ENCODE results near the gene SUCLG2.

The SUCLG2 gene

GRCh38 chr3:67437789-67438188, 216.6 kb downstream of the SUCLG2 start:
- DNase-seq: no peak

- no peak for DNase-seq
Measured at GRCh38 chr3:67437090-67437489, 217.3 kb downstream of the SUCLG2 start.

GRCh38 chr3:67433109-67433508, 221.3 kb downstream of the SUCLG2 start:
- DNase-seq: no peak

DNA sequence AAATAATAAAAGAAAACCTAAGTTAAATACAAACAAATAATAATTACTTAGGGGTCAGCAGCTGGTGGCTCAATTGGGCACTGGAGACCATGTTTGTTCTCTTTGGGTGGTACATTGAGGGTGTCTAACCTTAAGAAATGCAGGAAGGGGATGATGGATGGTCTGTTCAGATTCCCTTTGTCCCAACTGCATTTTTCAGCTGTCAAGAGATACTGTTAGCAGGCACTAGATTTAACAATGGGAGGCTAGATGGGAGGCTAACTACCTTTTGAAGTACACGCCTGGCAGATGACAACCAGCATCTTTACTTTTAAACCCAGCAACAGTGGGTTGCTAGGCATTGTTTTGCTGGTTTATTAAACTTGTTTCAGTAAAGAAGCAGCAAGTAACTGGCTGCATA, 222.5 kb downstream of the SUCLG2 start:
- no peak for DNase-seq

- no peak for DNase-seq
Measured at GRCh38 chr3:67423722-67424121, 230.7 kb downstream of the SUCLG2 start.

DNA sequence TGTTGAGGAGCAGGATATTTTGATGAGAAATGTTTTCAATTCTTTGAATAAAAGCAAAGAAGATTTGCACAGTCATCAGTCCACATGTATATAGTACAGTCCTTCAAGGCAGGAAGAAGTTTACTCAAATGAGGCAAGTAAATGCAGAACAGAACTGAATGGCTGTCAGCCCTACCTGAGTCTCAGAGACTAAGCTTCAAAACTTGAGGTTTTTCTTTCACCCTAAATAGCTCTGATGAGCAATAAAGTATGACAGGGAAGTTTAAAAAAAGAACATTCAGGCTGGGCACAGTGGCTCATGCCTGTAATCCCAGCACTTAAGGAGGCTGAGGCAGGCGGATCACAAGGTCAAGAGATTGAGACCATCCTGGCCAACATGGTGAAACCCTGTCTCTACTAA, 232.5 kb downstream of the SUCLG2 start:
- no peak for DNase-seq

DNA sequence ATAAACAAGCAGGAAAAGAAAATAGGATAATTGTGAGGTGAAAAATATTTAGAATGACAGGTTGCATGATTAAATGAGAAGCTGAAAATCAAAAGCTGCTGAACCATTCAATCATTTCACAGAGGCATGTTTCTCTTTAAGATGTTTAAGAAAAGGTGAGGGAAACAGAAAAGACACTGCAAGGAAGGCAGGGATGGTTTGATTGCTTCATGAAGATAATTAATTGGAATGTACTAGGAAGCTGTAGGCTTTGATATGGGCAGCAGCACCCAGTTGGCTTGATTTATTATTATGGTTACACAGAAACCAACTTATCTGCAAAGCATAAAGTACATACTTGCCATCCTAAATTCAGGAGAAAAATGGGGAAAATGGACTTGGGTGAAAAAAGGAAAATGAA, 234.6 kb downstream of the SUCLG2 start:
- no peak for DNase-seq

DNA sequence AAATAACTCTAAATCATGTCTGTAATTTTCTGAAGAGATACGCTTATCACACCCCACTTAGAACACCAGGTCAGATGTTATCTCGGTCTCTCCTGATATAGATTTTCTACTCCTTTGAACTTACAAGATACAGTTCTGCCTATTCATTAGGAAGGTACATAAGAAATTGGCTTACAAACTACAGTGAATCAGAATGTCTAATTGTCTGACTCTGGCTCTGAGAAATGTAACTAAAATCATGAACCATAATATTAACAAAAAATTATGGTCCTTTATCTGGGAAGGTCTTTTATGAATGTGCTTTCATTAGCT, 235.2 kb downstream of the SUCLG2 start:
- no peak for DNase-seq

DNA sequence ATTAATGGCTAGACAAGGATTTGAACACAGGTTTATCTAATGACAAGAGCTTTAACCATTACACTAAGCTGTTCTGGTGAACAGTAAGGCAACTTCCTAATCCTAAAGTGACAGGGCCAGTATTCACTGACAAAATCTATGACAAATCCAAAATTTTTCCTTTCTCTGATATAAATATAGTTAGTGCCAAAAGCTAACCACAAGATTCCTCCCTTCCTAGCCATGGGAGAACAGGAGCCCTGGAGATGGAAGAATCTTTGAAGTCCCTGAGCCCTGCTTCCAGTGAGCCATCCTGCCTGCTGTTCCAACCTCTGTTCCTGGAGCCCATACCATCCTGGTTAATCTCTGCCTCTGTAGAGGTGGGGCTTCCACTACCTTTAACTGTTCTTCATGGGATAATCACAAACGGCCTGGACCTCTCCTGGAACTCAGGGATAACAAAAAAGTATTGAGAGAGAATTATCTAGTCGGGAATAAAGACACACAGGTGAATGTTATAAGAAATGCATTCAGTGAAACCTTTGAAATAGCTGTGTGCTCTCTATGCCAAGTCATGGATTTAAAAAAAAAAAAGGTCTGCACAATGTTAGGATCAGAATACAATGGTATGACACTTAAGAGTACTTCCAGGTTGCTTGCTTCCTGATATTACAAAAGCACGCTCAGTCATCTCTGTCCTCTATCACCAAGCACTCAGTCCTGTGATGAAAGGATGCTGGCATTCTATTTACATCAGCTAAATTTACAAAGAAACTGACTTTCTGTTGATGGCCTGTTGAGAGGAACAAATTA, 235.8 kb downstream of the SUCLG2 start:
- no peak for DNase-seq

DNA sequence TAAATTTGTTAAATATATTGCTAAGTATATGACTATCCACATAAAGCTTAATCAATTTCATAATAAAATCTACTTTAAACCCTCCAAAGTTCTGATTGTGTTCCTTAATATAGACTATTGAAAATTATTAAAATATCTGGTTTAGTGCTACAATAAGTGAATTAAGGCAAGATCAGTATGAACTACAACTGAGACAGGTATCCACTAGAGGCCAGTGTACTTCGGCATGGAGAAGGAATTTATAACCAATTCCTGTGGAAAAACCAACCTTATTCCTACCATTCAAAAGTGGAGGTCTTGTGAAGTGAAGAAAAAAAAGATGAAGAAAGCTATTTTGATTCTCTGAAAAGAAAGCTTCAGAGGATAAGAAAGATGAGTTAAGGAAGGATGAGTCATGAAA, 237.7 kb downstream of the SUCLG2 start:
- DNase-seq: no peak

DNA sequence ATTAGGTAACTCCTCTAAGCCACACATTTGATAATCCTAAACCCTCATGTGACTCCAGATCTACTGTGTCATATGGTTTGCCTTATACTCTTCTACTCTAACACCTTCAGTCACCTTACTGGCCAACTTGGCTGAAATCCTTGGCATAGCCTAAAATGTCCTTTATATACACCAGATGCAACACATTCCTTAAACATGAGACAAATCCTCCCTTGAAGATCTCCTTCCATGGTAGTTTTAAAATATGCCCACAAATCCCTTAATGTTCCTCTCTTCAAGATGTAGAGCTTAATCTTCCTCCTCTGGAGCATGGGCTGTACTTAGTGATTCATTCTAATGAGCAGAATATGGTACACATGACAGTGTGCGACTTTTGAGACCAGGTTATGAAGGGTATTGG, 238.9 kb downstream of the SUCLG2 start:
- no peak for DNase-seq

DNA sequence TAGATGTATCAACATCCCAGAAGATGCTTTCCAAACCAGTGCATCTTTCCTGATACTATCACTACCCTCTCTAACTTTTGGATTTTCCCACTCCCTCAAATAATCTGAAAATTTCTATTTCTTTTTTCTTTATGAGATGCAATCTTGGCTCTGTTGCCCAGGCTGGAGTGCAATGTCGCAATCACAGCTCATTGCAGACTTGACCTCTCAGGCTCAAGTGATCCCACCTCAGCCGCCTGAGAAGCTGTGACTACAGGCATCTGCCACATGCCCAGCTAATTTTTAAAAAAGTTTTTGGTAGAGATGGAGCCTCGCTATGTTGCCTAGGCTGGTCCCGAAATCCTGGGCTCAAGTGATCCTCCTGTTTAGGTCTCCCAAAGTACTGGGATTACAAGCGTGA, 239.7 kb downstream of the SUCLG2 start:
- no peak for DNase-seq

- DNase-seq: no peak
Measured at GRCh38 chr3:67405193-67405592, 249.2 kb downstream of the SUCLG2 start.

GRCh38 chr3:67402873-67403272, 251.5 kb downstream of the SUCLG2 start:
- DNase-seq: no peak

DNA sequence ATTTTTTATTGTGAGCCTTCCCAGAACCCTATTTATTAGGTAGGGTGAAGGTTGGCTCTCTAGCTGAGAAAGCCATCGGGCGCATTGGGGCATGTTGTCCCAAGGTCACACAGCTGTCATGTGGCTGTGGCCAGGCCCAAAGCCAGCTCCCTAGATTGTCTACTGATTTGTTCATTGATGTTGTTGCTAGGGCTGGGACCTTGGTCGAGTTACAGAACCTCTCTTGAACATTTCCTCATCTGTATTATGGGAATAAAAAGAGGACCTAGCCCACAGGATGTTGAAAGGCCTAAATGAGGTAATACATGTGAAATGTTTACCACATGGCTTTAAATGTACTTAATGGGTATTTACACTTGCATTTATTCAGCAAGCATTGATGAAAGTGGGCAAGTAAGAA, 252.5 kb downstream of the SUCLG2 start:
- no peak for DNase-seq

DNA sequence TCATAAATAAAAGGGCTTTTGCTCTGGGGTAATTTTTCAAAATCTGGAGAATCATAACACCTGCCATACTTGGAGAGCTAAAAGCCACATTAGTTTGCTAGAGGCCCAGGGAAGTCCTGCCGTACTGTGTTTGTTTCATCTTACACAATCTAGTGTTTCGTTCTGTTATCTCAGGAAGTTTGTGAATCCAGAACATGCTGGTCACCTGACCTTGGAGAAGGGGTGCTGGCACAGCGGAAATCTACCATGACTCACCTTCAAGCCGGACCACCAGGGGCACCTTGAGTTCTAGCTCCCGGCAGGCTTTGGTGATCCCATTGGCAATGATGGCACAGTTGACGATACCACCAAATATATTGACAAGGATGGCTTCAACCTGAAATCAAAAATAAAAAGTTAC, 253.9 kb downstream of the SUCLG2 start:
- DNase-seq: no peak

DNA sequence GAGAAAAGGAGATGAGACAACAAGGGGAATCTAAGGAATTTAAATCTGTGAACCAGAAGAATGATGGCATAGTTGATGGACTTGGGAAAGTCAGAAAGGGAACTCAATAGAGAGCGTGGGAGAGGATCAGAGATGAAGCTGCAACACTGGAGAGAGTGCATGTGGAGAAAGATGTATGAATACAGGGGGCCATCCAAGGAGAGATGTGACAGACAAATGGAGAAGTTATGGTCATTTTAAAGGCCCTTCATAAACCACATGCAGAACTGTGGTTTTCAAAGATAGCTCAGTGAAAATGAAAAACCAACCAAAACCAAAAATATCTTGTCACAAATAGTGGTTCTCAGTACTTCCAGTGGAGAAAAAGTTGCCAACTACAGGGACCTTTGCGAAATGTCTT, 265.2 kb downstream of the SUCLG2 start:
- DNase-seq: no peak

GRCh38 chr3:67388738-67389137, 265.7 kb downstream of the SUCLG2 start:
- no peak for DNase-seq

GRCh38 chr3:67386451-67386850, 268.0 kb downstream of the SUCLG2 start:
- DNase-seq: no peak

DNA sequence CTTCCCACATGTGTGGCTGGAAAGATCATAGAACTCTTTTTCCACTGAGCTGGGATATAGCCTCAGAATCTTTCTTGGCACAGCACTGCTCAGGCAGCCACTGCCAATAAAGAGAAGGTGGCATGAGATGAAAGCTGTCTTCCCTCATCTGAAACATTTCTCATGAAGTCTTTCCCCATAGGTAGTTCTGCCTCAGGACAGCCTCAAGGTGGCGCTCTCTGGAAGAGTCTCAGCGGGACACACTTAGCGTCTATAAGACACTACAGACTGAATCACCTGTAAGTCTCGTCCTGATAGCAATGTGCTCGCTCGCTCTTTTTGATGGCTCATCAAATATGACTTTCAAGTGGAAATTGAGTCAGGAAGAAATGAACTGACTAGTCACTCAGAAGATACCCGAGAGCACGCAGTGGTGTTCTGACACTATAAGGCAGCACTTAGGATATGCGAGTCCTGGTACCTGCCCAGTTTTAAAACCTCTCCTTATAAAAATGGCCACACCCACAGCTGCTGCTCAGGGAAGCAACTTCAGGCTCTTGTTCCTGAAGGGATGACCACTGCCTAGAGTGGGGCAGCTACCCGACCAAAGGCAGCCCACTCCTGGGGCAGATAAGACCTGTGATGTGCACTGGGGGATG, 269.5 kb downstream of the SUCLG2 start:
- no peak for DNase-seq

DNA sequence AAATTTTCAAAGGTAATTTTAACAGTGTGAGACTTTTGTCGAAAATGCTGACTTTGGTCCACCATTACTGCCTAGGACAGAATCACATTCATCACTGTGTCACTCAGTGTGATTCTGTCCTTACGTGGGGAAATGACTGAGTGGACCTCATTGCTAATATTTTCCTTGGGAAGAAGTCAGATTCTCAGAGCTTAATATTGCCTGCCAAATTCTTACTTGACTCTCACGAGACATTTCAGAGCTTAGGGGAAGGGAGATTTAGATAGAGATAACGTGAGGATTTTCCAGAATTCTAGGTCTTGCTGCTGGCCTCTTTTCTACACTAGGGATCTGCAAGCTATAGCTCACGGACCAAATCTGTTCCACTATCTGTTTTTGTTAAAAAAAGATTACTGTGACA, 270.4 kb downstream of the SUCLG2 start:
- no peak for DNase-seq

DNA sequence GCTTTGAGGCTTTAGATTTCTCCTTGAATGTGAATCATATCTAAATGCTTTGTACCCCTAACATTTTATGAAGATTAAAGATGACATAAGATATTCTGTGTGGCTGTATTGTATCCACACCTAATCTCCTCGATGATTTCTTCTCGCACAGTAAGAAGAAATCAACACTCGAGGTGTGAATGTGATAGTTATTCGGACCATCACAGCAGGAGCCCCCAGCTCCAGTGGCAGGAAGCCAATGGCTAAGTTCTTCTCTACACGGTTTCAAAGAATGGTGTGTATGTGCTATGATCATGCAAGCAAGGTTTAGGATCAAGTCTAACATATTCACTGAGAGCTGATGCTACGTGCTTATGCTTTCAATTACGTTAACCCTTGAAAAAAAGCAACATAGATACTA, 271.0 kb downstream of the SUCLG2 start:
- DNase-seq: no peak

DNA sequence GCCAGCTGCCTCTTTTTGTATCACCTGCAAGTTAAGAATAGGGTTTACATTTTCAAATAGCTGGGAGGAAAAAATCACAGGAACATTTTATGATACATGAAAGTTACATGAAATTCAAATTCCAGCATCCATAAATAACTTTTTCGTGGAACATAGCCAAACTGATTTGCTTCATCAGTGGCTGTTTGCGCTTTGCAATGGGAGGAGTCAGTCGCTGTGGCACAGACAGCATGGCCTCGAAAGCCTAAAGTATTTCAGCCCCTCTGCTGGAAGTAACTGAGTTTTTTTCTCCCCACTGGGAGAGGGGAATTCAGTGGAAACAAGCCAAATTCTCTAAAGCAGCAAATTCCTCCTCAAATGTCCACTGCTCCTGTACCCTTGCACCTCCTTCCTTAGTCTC, 271.9 kb downstream of the SUCLG2 start:
- no peak for DNase-seq

GRCh38 chr3:67381667-67382272, 272.6 kb downstream of the SUCLG2 start:
- no peak for DNase-seq

- no peak for DNase-seq
Measured at GRCh38 chr3:67380118-67380517, 274.3 kb downstream of the SUCLG2 start.

Measured in CD4-positive, alpha-beta T cell treated with Interferon gamma for 1 hour (primary cell).